ENCODE results near the gene NMRK2. TPM values are rescaled to one million over a fixed set of nuclear protein-coding genes. Genes with fewer than 3 reads are reported as not detected.
A peak's percentile ranks its signal among the peaks of the same experiment; 100 is the strongest.

The NMRK2 gene
- polyA plus RNA-seq, 2 of the 4 experiments (the other 2 are of a cell fraction): not detected

DNA sequence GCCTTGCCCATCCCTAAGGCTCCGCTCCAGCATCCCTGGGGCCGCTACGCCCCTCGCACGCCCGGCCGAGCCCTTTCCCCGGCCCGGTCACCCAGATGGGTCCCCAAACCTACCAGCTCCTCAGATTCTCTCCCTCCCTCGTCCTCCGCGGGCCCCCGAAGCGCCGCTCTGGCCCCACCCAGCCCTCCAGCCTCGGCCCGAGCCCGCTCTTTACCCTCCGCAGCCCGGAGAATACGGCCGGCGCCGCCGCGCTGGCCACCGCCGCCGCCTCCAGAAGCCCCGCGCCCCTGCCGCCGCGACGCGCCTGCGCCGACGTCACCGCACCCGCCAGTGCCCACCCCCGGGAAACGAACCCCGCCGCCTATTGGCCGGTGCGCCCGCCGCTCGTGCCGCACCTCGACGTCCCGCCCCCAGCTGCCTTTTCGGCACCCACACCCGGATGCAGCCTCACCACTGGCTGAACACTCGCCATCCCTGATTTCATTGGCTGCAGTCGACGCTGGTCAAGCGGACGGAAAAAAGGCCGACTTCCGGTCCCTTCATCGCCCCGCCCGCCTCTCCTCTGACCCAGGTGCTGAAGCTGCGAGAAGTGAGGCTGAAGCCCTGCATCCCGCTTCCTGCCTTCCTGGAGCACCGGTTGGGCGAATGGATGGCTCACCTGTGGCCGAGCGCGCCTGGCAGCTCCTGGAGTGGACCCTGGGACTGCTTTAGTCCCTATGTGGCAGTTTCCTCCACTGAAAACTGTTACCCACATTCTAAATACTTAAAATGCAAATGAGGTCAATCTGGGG is 38.1 kb downstream of the NMRK2 start, which contains the start of gene DAPK3 (continued):
- TF ChIP-seq, protein P1, sequence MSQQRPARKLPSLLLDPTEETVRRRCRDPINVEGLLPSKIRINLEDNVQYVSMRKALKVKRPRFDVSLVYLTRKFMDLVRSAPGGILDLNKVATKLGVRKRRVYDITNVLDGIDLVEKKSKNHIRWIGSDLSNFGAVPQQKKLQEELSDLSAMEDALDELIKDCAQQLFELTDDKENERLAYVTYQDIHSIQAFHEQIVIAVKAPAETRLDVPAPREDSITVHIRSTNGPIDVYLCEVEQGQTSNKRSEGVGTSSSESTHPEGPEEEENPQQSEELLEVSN (IDR thresholded peaks at IDR 0.05; ENCODE audit: borderline replicate concordance, low read depth): no peak
- TF ChIP-seq JUNB (IDR thresholded peaks at IDR 0.05) (no peak), EP300 (IDR thresholded peaks at IDR 0.05) (no peak), SREBF2 (IDR thresholded peaks at IDR 0.05) (no peak), NPAS2 (CRISPR knock-in tag; IDR thresholded peaks at IDR 0.05; ENCODE audit: borderline replicate concordance) (no peak), MAFK (IDR thresholded peaks at IDR 0.05; ENCODE audit: partially characterized antibody) (peak; percentile 32), ZSCAN20 (CRISPR knock-in tag; IDR thresholded peaks at IDR 0.05) (no peak), MAZ (IDR thresholded peaks at IDR 0.05; ENCODE audit: borderline replicate concordance, low read depth, low read length) (0 out of 2 replicates have a peak, but pooled peaks have one; percentile 4), HOXB5 (CRISPR knock-in tag; IDR thresholded peaks at IDR 0.05) (no peak), ZNF302 (CRISPR knock-in tag; IDR thresholded peaks at IDR 0.05) (no peak), NFE2L2 (conservative IDR thresholded peaks at IDR 0.05; ENCODE audit: low read length) (no peak), ZC3H11A (IDR thresholded peaks at IDR 0.05) (no peak), CBX8 (IDR thresholded peaks at IDR 0.05) (no peak), KDM5A (IDR thresholded peaks at IDR 0.05) (no peak), EHF (CRISPR knock-in tag; IDR thresholded peaks at IDR 0.05) (no peak), TP53 (CRISPR knock-in tag; IDR thresholded peaks at IDR 0.05) (0 out of 2 replicates have a peak, but pooled peaks have one; percentile 9), KDM1A (IDR thresholded peaks at IDR 0.05; ENCODE audit: low read depth) (no peak), CBX2 (IDR thresholded peaks at IDR 0.05; ENCODE audit: borderline replicate concordance, low read depth) (no peak)
- TF ChIP-seq, protein P2, sequence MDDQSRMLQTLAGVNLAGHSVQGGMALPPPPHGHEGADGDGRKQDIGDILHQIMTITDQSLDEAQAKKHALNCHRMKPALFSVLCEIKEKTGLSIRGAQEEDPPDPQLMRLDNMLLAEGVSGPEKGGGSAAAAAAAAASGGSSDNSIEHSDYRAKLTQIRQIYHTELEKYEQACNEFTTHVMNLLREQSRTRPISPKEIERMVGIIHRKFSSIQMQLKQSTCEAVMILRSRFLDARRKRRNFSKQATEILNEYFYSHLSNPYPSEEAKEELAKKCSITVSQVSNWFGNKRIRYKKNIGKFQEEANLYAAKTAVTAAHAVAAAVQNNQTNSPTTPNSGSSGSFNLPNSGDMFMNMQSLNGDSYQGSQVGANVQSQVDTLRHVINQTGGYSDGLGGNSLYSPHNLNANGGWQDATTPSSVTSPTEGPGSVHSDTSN (IDR thresholded peaks at IDR 0.05): peak; percentile 93
- TF ChIP-seq, protein P3, sequence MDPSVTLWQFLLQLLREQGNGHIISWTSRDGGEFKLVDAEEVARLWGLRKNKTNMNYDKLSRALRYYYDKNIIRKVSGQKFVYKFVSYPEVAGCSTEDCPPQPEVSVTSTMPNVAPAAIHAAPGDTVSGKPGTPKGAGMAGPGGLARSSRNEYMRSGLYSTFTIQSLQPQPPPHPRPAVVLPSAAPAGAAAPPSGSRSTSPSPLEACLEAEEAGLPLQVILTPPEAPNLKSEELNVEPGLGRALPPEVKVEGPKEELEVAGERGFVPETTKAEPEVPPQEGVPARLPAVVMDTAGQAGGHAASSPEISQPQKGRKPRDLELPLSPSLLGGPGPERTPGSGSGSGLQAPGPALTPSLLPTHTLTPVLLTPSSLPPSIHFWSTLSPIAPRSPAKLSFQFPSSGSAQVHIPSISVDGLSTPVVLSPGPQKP (IDR thresholded peaks at IDR 0.05; ENCODE audit: low read depth, low read length): no peak
- TF ChIP-seq, protein P4, sequence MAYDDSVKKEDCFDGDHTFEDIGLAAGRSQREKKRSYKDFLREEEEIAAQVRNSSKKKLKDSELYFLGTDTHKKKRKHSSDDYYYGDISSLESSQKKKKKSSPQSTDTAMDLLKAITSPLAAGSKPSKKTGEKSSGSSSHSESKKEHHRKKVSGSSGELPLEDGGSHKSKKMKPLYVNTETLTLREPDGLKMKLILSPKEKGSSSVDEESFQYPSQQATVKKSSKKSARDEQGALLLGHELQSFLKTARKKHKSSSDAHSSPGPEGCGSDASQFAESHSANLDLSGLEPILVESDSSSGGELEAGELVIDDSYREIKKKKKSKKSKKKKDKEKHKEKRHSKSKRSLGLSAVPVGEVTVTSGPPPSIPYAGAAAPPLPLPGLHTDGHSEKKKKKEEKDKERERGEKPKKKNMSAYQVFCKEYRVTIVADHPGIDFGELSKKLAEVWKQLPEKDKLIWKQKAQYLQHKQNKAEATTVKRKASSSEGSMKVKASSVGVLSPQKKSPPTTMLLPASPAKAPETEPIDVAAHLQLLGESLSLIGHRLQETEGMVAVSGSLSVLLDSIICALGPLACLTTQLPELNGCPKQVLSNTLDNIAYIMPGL (CRISPR knock-in tag; IDR thresholded peaks at IDR 0.05; ENCODE audit: borderline replicate concordance): no peak
- TF ChIP-seq, protein P5, sequence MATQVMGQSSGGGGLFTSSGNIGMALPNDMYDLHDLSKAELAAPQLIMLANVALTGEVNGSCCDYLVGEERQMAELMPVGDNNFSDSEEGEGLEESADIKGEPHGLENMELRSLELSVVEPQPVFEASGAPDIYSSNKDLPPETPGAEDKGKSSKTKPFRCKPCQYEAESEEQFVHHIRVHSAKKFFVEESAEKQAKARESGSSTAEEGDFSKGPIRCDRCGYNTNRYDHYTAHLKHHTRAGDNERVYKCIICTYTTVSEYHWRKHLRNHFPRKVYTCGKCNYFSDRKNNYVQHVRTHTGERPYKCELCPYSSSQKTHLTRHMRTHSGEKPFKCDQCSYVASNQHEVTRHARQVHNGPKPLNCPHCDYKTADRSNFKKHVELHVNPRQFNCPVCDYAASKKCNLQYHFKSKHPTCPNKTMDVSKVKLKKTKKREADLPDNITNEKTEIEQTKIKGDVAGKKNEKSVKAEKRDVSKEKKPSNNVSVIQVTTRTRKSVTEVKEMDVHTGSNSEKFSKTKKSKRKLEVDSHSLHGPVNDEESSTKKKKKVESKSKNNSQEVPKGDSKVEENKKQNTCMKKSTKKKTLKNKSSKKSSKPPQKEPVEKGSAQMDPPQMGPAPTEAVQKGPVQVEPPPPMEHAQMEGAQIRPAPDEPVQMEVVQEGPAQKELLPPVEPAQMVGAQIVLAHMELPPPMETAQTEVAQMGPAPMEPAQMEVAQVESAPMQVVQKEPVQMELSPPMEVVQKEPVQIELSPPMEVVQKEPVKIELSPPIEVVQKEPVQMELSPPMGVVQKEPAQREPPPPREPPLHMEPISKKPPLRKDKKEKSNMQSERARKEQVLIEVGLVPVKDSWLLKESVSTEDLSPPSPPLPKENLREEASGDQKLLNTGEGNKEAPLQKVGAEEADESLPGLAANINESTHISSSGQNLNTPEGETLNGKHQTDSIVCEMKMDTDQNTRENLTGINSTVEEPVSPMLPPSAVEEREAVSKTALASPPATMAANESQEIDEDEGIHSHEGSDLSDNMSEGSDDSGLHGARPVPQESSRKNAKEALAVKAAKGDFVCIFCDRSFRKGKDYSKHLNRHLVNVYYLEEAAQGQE (IDR thresholded peaks at IDR 0.05): peak; percentile 80
- TF ChIP-seq, protein P6, sequence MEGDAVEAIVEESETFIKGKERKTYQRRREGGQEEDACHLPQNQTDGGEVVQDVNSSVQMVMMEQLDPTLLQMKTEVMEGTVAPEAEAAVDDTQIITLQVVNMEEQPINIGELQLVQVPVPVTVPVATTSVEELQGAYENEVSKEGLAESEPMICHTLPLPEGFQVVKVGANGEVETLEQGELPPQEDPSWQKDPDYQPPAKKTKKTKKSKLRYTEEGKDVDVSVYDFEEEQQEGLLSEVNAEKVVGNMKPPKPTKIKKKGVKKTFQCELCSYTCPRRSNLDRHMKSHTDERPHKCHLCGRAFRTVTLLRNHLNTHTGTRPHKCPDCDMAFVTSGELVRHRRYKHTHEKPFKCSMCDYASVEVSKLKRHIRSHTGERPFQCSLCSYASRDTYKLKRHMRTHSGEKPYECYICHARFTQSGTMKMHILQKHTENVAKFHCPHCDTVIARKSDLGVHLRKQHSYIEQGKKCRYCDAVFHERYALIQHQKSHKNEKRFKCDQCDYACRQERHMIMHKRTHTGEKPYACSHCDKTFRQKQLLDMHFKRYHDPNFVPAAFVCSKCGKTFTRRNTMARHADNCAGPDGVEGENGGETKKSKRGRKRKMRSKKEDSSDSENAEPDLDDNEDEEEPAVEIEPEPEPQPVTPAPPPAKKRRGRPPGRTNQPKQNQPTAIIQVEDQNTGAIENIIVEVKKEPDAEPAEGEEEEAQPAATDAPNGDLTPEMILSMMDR (IDR thresholded peaks at IDR 0.05): no peak
- TF ChIP-seq, protein P7, sequence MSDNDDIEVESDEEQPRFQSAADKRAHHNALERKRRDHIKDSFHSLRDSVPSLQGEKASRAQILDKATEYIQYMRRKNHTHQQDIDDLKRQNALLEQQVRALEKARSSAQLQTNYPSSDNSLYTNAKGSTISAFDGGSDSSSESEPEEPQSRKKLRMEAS (IDR thresholded peaks at IDR 0.05): peak; percentile 55
